Neutrophil (primary cell): ENCODE measurements around the gene C1GALT1C1L.
"Not testable (repeated sequence)": the region's sequence is repeated elsewhere in the genome, so short reads cannot be mapped to it uniquely, and the experiment has no call there.

Experiments
- H3K27ac ChIP-seq: fragments of 200-600 bp; sonication (generic); 2 replicates; pipeline ENCODE4 v1.5.1; 2016; ENCODE audit warnings: mild to moderate bottlenecking, moderate library complexity
- H3K27me3 ChIP-seq: fragments of 200-600 bp; sonication (generic); 2 replicates; pipeline ENCODE4 v1.6.0; 2016; ENCODE audit warnings: mild to moderate bottlenecking
- H3K36me3 ChIP-seq: fragments of 200-600 bp; sonication (generic); 2 replicates; pipeline ENCODE4 v1.5.1; 2017
- H3K4me1 ChIP-seq, 2 experiments: fragments of 200-600 bp in 1 of 2; sonication (generic) in 1 of 2; 1 replicate in 1 of 2; 2 replicates in 1 of 2; pipeline versions ENCODE4 v1.5.1 to v1.6.1; 2013 to 2016; ENCODE audit warnings: low read depth in 1 of 2, low read length in 1 of 2, mild to moderate bottlenecking in 1 of 2, moderate library complexity in 1 of 2; ENCODE audit not compliant: control insufficient read depth in 1 of 2, insufficient read depth in 1 of 2
- H3K4me3 ChIP-seq, 2 experiments: fragments of 200-600 bp in 1 of 2; sonication (generic) in 1 of 2; 1 replicate in 1 of 2; 2 replicates in 1 of 2; pipeline ENCODE4 v1.5.1; 2013 to 2016; ENCODE audit warnings: low read depth in 1 of 2, low read length in 1 of 2, mild to moderate bottlenecking in 1 of 2, moderate library complexity in 1 of 2
- H3K9me3 ChIP-seq: fragments of 200-600 bp; sonication (generic); 2 replicates; pipeline ENCODE4 v1.5.1; 2016
- TF ChIP-seq, protein P1 (sequence below): fragments of 200-600 bp; sonication (generic); IDR thresholded peaks from 2 replicates; pipeline ENCODE4 v1.5.1; 2016; ENCODE audit warnings: antibody characterized with exemption

C1GALT1C1L gene

DNA sequence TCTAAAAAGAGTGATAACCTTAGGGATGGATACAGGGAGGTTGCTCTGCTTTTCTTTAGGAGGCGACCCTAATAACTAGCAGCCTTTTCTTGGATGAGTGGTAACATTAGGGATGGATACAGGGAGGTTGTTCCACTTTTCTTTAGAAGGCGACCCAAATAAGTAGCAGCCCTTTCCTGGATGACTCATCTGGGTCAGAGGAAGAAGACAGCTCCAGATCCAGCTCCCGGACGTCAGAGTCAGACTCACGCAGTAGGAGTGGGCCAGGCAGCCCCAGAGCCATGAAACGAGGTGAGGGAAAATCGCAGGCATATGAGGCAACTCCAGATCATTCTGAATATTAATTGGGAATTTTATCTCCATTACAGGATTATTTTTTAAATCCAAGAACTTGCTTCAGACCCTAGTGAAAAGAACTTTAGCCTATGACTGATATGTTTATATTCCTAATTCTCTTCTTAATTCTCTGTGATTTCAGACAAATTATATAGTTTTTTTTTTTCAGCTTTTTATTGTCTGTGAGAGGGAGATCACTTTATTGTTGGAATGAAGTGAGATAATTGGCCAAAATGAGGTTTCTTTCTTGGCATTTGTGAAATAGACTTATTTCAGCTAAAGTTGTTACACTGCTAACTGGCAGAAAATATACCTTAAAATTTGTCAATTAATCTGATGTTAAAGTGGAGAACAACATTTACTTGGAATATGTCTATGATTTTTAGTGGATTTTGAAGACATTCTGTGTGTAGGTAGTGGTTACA lies 31.2 kb upstream of the C1GALT1C1L start:
- Histone ChIP-seq H3K27ac (no peak overlapping the region), H3K4me1 (no peaks in the 10 kb centered on the region), H3K36me3 (no peaks in the 10 kb centered on the region), H3K9me3 (no peaks in the 10 kb centered on the region), H3K4me3 (no peak overlapping the region), H3K27me3 (peaks cover 35% of the 10 kb centered on the region)
- TF ChIP-seq, protein P1, sequence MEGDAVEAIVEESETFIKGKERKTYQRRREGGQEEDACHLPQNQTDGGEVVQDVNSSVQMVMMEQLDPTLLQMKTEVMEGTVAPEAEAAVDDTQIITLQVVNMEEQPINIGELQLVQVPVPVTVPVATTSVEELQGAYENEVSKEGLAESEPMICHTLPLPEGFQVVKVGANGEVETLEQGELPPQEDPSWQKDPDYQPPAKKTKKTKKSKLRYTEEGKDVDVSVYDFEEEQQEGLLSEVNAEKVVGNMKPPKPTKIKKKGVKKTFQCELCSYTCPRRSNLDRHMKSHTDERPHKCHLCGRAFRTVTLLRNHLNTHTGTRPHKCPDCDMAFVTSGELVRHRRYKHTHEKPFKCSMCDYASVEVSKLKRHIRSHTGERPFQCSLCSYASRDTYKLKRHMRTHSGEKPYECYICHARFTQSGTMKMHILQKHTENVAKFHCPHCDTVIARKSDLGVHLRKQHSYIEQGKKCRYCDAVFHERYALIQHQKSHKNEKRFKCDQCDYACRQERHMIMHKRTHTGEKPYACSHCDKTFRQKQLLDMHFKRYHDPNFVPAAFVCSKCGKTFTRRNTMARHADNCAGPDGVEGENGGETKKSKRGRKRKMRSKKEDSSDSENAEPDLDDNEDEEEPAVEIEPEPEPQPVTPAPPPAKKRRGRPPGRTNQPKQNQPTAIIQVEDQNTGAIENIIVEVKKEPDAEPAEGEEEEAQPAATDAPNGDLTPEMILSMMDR, result no peak

DNA sequence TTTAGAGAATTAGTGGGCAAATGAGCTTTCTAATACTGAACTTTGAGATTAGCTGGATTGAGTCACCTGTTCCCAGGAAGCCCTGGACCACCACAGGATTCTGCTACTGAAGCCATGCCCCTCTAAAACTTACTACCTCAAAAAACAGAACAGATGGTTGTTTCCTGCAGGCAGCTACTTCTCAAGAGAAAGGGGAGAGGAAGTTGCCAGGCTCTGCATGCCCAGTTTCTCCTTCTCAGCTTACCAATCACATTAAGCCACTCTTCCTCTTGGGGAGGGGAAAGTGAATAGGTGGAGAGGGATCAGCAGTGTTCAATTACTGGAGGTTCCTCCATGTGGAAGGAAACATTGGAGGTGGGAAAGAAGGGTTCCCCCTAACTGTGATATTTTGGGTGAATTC lies 24.9 kb upstream of the C1GALT1C1L start:
- no peak overlapping the region for H3K27ac ChIP-seq
- H3K9me3 ChIP-seq, result no peaks in the 10 kb centered on the region
- no peaks in the 10 kb centered on the region for H3K36me3 ChIP-seq
- no peaks in the 10 kb centered on the region for H3K4me1 ChIP-seq
- peaks cover 26% of the 10 kb centered on the region for H3K27me3 ChIP-seq
- H3K4me3 ChIP-seq, result no peak overlapping the region
- TF ChIP-seq, protein P1, result no peak

DNA sequence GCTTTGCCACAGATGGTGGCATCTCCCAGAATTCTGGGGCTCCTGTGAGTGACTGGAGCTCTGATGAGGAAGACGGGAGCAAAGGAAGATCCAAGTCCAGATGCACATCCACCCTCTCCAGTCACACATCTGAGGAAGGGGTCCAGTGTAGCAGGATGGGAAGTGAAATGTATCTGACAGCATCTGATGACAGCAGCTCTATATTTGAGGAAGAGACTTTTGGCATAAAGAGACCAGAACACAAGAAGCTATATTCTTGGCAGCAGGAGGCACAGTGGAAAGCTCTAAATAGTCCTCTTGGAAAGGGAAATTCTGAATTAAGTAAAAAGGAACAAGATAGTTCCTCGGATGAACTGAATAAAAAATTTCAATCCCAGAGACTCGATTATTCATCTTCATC lies 23.5 kb upstream of the C1GALT1C1L start:
- TF ChIP-seq, protein P1, result no peak
- H3K36me3 ChIP-seq, result no peaks in the 10 kb centered on the region
- no peaks in the 10 kb centered on the region for H3K4me1 ChIP-seq
- no peak overlapping the region for H3K4me3 ChIP-seq
- H3K9me3 ChIP-seq, result no peaks in the 10 kb centered on the region
- no peak overlapping the region for H3K27ac ChIP-seq
- H3K27me3 ChIP-seq, result peaks cover 26% of the 10 kb centered on the region

DNA sequence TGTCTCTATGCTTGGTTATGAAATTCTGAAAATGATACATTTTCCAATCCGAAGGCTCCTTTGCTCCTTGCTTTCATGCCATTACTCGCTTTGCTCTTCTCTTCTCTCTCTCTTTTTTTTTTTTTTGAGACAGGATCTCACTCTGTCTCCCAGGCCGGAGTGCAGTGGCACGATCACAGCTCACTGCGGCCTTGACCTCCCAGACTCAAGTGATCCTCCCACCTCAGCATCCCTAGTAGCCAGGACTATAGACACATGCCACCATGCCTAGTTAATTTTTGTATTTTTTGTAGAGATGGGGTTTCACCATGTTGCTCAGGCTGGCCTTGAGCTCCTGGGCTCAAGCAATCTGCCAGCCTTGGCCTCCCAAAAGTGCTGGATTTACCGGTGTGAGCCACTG lies 21.9 kb upstream of the C1GALT1C1L start:
- not testable (repeated sequence) for H3K4me3 ChIP-seq, H3K27ac ChIP-seq, H3K4me1 ChIP-seq, H3K9me3 ChIP-seq, H3K36me3 ChIP-seq
- peaks cover 36% of the 10 kb centered on the region for H3K27me3 ChIP-seq

DNA sequence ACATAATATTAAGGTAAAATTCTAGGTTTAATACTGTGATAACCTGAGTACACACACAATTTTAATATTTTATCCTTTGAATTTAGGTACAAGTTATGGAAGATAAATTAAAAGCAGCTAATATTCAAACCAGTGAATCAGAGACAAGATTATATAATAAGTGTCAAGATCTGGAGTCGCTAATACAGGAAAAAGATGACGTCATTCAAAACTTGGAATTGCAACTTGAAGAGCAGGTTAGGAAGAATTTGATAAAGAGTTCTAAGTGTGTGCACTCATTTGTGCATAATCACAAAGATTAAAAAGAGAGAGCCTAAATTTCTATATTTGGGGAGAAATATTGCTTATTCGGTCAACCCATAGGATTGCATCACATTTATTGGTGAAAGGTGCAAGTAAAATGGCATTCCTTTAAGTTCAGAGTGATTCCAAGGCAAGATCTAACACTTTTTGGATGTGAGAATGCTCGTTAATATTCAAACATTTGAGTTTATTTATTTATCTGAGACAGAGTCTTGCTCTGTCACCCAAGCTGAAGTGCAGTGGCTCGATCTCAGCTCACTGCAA lies 16.3 kb upstream of the C1GALT1C1L start:
- Histone ChIP-seq H3K9me3 (no peaks in the 10 kb centered on the region), H3K27me3 (peaks cover 26% of the 10 kb centered on the region), H3K36me3 (no peaks in the 10 kb centered on the region), H3K4me1 (no peaks in the 10 kb centered on the region), H3K4me3 (no peak overlapping the region), H3K27ac (no peak overlapping the region)
- TF ChIP-seq, protein P1, result no peak

DNA sequence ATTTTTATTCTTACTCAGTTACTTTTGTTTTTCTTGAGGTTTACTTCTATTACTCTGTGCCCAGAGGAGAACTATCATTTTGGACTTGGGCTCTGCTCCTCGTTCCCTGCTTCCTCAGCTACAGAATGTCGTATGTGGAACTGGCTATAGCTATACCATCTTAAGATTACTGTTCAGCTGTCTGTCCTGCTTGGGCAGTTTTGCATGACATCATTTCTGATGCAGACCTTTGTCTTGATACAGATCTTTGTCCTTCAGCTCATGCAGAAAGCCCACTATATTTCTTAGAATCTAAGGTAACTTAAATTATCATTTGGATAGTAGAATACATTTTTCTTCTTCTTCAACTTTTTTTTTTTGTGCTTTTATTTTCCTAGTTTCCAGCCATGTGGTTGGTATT lies 13.8 kb upstream of the C1GALT1C1L start:
- Histone ChIP-seq H3K27ac (no peak overlapping the region), H3K4me1 (no peaks in the 10 kb centered on the region), H3K9me3 (no peaks in the 10 kb centered on the region), H3K27me3 (peaks cover 20% of the 10 kb centered on the region), H3K4me3 (no peak overlapping the region), H3K36me3 (no peaks in the 10 kb centered on the region)
- TF ChIP-seq, protein P1, result no peak
